A549 (cell line): ENCODE results near the gene PORCN. TPM values are rescaled to one million over a fixed set of nuclear protein-coding genes. Genes with fewer than 3 reads are reported as not detected.
"Not testable (repeated sequence)": the region's sequence is repeated elsewhere in the genome, so short reads cannot be mapped to it uniquely, and the experiment has no call there.

Experiments
- ATAC-seq, 2 experiments: fragments of 200-7000 bp in 1 of 2; fragments of >200 bp in 1 of 2; cut with Nextera tagmentation in 1 of 2; cut with Tn5 transposase in 1 of 2; 3 replicates each; pipeline versions ENCODE4 v1.8.0 to v1.9.1; 2018 to 2020; ENCODE audit warnings: mild to moderate bottlenecking in 1 of 2, moderate library complexity in 1 of 2
- CTCF ChIA-PET: fragments of 300-600 bp; sonication (Branson Sonifier 250); formaldehyde crosslinking; extraction: SDS; loops from one replicate; lab custom pipeline; 2021; ENCODE audit warnings: antibody characterized with exemption, inconsistent platforms; lab: Yijun Ruan, JAX
- POLR2A ChIA-PET: fragments of 350-600 bp; formaldehyde crosslinking; extraction: SDS; loops from one replicate; lab custom pipeline; 2021; ENCODE audit warnings: antibody characterized with exemption, inconsistent platforms; lab: Yijun Ruan, JAX
- DNase-seq, 2 experiments: peaks; one replicate each; pipeline versions ENCODE4 v3.0.0 to v3.0.0-alpha.2; 2011 to 2016; ENCODE audit warnings: low read depth in 1 of 2, low spot score in 1 of 2
- FAIRE-seq: peaks from 2 replicates; lab custom pipeline; 2011; peaks lifted over from hg19 to GRCh38; lab: Jason Lieb, UNC
- H3K27ac ChIP-seq, 2 experiments: fragments of >200 bp; sonication (Bioruptor Twin); formaldehyde crosslinking; 3 replicates each; pipeline ENCODE4 v1.5.1; 2016 to 2017
- H3K4me1 ChIP-seq: fragments of >200 bp; sonication (Bioruptor Twin); formaldehyde crosslinking; 3 replicates; pipeline ENCODE4 v1.6.1; 2016
- H3K4me2 ChIP-seq: fragments of >200 bp; sonication (Bioruptor Twin); formaldehyde crosslinking; 3 replicates; pipeline ENCODE4 v1.6.1; 2016
- H3K4me3 ChIP-seq: fragments of >200 bp; sonication (Bioruptor Twin); formaldehyde crosslinking; 3 replicates; pipeline ENCODE4 v1.5.1; 2016
- H3K9me3 ChIP-seq: fragments of >200 bp; sonication (Bioruptor Twin); formaldehyde crosslinking; 3 replicates; pipeline ENCODE4 v1.6.1; 2016
- EP300 ChIP-seq, 2 experiments: fragments of >200 bp; sonication (Bioruptor Twin); formaldehyde crosslinking; IDR thresholded peaks; 2 replicates in 1 of 2; 3 replicates in 1 of 2; pipeline ENCODE4 v1.6.1; 2016 to 2017
- HDAC2 ChIP-seq: fragments of 200-600 bp; sonication (generic); IDR thresholded peaks from 2 replicates; pipeline ENCODE4 v1.6.1; 2016
- HOXB5 ChIP-seq: fragments of 250-450 bp; sonication (Bioruptor Pico); IDR thresholded peaks from 2 replicates; pipeline ENCODE4 v1.5.0; 2020; ENCODE audit warnings: mild to moderate bottlenecking, moderate library complexity
- JUN ChIP-seq, 2 experiments: fragments of >200 bp; sonication (Bioruptor Twin); formaldehyde crosslinking; IDR thresholded peaks; 2 replicates in 1 of 2; 3 replicates in 1 of 2; pipeline ENCODE4 v1.6.1; 2016 to 2017
- NFE2L2 ChIP-seq: fragments of 150-350 bp; conservative IDR thresholded peaks from 2 replicates; pipeline ENCODE4 v1.6.1; 2014; ENCODE audit warnings: low read length
- POLR2AphosphoS2 ChIP-seq: conservative IDR thresholded peaks from 2 replicates; pipeline ENCODE4 v1.6.1; 2012; ENCODE audit warnings: low read length, improper control_type of control experiment, inconsistent platforms
- SREBF2 ChIP-seq: fragments of 450-650 bp; IDR thresholded peaks from 2 replicates; pipeline ENCODE4 v1.6.1; 2014; ENCODE audit warnings: mild to moderate bottlenecking, moderate library complexity
- TFCP2L1 ChIP-seq: fragments of 250-450 bp; sonication (Bioruptor Pico); IDR thresholded peaks from 2 replicates; pipeline ENCODE4 v1.5.0; 2021; ENCODE audit warnings: mild to moderate bottlenecking
- ZSCAN20 ChIP-seq: fragments of 250-450 bp; sonication (Bioruptor Pico); IDR thresholded peaks from 2 replicates; pipeline ENCODE4 v1.8.0; 2022; ENCODE audit warnings: mild to moderate bottlenecking, moderate library complexity
- WGBS: methylation state at CpG from one replicate; pipeline ENCODE4 v1.1.6; 2017; ENCODE audit errors: missing lambda C conversion rate; 5-methylcytosine and 5-hydroxymethylcytosine counted together
- polyA plus RNA-seq, 4 experiments: library from polyadenylated mRNA; depleted of rRNA in 3 of 4; stranded (reverse); fragments of >200 nt; fragmentation: RNase III in 1 of 4; extraction: RNeasy Plus Mini Kit Qiagen cat#74134 plus additional on column Dnase treatment in 1 of 4; gene quantifications; 2 replicates in 3 of 4; 3 replicates in 1 of 4; pipeline ENCODE4 v1.2.3, GENCODE V29; 2011 to 2017
- TF ChIP-seq, protein P1 (sequence below): IDR thresholded peaks from 2 replicates; pipeline ENCODE4 v1.6.1; 2012
- TF ChIP-seq, protein P2 (sequence below): fragments of 200-600 bp; sonication (generic); IDR thresholded peaks from 2 replicates; pipeline ENCODE4 v1.6.1; 2016; ENCODE audit warnings: antibody characterized with exemption, mild to moderate bottlenecking, moderate library complexity
- TF ChIP-seq, protein P3 (sequence below): fragments of >200 bp; sonication (Bioruptor Twin); formaldehyde crosslinking; IDR thresholded peaks from 3 replicates; pipeline ENCODE4 v1.6.1; 2016

PORCN gene
- polyA plus RNA-seq, 2 of the 4 experiments (the other 2 are of a cell fraction), result 9.4 to 18.6 TPM

DNA sequence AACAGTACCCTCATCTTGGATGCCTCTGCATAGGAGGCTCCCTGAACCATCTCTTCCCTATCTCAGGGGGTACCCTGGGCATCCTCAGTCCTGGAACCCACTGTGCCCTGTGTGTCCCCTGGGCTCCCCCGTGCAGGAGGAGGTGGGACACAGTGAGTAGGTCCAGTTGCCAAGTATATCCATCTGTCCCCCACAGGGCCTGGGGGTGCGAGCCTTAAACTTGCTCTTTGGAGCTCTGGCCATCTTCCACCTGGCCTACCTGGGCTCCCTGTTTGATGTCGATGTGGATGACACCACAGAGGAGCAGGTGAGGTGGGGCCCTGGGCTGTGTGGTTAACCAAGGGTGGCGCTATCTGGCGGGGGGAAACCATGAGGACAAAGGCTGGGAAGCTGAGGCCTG is 8.2 kb downstream of the PORCN start (continued):
- TF ChIP-seq NFE2L2, result no peak
- no peak for TF ChIP-seq SREBF2
- TF ChIP-seq HDAC2, result no peak

DNA sequence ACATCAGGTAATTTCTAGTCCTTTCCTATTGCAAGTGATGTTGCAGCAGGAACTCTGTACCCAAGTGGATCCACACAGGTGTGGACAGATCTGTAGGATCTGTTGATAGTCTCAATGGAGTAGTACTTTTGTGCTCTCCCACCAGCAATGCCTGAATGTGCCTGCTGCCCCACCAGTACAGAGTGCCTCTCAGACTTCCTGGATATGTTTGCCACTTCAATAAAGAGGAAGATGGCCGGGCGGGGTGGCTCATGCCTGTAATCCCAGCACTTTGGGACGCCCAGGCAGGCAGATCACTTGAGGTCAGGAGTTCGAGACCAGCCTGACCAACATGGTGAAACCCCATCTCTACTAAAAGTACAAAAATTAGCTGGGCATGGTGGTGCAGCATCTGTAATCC is 10.7 kb downstream of the PORCN start:
- ATAC-seq, H3K27ac ChIP-seq, FAIRE-seq, H3K4me1 ChIP-seq, POLR2A ChIA-PET, H3K4me2 ChIP-seq, CTCF ChIA-PET, H3K9me3 ChIP-seq, DNase-seq, H3K4me3 ChIP-seq: not testable (repeated sequence)
- 64% methylated on average over 3 of the region's 4 CpGs for WGBS

DNA sequence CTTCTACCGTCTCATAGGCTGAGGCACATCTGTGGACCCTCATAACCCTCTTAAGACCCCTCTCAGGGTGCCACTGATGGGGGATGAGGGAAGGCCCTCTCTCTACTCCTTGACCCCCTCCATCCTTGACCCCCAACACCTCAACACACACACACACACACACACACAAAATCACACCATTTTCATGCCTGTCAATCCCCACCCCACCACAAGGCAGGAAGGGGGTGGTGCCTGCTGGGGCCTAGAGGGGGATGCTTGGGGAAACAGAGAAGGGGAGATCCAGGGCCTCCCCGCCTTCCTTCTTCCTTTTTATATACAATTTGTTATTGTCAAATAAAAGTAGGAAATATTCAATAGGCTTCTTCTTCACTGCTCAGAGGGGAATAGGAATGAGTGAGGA is 11.7 kb downstream of the PORCN start:
- TF ChIP-seq ZSCAN20 (CRISPR knock-in tag) (no peak), JUN (IDR thresholded peaks at IDR 0.05) (no peak), HOXB5 (CRISPR knock-in tag) (no peak)
- TF ChIP-seq, protein P1, sequence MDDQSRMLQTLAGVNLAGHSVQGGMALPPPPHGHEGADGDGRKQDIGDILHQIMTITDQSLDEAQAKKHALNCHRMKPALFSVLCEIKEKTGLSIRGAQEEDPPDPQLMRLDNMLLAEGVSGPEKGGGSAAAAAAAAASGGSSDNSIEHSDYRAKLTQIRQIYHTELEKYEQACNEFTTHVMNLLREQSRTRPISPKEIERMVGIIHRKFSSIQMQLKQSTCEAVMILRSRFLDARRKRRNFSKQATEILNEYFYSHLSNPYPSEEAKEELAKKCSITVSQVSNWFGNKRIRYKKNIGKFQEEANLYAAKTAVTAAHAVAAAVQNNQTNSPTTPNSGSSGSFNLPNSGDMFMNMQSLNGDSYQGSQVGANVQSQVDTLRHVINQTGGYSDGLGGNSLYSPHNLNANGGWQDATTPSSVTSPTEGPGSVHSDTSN, result no peak
- TF ChIP-seq, protein P2, sequence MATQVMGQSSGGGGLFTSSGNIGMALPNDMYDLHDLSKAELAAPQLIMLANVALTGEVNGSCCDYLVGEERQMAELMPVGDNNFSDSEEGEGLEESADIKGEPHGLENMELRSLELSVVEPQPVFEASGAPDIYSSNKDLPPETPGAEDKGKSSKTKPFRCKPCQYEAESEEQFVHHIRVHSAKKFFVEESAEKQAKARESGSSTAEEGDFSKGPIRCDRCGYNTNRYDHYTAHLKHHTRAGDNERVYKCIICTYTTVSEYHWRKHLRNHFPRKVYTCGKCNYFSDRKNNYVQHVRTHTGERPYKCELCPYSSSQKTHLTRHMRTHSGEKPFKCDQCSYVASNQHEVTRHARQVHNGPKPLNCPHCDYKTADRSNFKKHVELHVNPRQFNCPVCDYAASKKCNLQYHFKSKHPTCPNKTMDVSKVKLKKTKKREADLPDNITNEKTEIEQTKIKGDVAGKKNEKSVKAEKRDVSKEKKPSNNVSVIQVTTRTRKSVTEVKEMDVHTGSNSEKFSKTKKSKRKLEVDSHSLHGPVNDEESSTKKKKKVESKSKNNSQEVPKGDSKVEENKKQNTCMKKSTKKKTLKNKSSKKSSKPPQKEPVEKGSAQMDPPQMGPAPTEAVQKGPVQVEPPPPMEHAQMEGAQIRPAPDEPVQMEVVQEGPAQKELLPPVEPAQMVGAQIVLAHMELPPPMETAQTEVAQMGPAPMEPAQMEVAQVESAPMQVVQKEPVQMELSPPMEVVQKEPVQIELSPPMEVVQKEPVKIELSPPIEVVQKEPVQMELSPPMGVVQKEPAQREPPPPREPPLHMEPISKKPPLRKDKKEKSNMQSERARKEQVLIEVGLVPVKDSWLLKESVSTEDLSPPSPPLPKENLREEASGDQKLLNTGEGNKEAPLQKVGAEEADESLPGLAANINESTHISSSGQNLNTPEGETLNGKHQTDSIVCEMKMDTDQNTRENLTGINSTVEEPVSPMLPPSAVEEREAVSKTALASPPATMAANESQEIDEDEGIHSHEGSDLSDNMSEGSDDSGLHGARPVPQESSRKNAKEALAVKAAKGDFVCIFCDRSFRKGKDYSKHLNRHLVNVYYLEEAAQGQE, result no peak
- TF ChIP-seq, all 56 proteins: peak for 0
- Histone ChIP-seq H3K27ac (no peak overlapping the region; a peak in 2 of 6 replicates), H3K9me3 (no peaks in the 10 kb centered on the region), H3K4me2 (no peak overlapping the region), H3K4me3 (no peak overlapping the region), H3K4me1 (0 out of 3 replicates have a peak, but pooled peaks cover 3% of the 10 kb centered on the region)
- CTCF ChIA-PET, result no interaction called here
- no peak for DNase-seq
- no peak for ATAC-seq
- WGBS, result 94% methylated on average over 2 of the region's 2 CpGs
- no peak for FAIRE-seq
- POLR2A ChIA-PET, result no interaction called here

DNA sequence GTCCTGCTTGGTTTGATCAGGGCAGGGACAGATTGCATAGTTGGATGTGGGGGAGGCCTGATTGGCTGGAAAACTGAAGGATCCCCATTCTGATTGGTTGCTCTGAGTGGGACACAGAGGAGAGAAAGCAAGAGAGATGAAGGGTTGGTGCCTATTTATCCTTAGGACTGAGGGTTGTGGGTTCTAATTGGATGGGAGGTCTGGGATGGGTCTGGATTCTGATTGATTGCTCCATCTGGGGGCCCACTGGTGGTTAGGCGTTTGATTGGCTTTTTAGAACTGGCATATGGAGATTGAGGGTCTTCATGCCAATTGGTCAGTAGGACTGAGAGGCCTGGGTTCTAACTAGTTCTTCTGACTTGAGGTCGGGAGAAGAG is 12.2 kb downstream of the PORCN start:
- H3K4me3 ChIP-seq, result peak overlapping the region; percentile 88
- WGBS, result 40% methylated on average over 2 of the region's 2 CpGs
- H3K4me2 ChIP-seq, result peak overlapping the region; percentile 79
- 0 out of 3 replicates have a peak, but pooled peaks cover 3% of the 10 kb centered on the region for H3K4me1 ChIP-seq
- ATAC-seq, result peak in 1 of 2 experiments; percentile 3; a peak in 3 of 6 replicates
- no peaks in the 10 kb centered on the region for H3K9me3 ChIP-seq
- DNase-seq, result no peak
- POLR2A ChIA-PET, result no interaction called here
- TF ChIP-seq POLR2AphosphoS2 (no peak), TFCP2L1 (CRISPR knock-in tag) (no peak), EP300 (IDR thresholded peaks at IDR 0.05) (no peak)
- TF ChIP-seq, protein P3, sequence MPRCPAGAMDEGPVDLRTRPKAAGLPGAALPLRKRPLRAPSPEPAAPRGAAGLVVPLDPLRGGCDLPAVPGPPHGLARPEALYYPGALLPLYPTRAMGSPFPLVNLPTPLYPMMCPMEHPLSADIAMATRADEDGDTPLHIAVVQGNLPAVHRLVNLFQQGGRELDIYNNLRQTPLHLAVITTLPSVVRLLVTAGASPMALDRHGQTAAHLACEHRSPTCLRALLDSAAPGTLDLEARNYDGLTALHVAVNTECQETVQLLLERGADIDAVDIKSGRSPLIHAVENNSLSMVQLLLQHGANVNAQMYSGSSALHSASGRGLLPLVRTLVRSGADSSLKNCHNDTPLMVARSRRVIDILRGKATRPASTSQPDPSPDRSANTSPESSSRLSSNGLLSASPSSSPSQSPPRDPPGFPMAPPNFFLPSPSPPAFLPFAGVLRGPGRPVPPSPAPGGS, result no peak
- CTCF ChIA-PET, result no interaction called here
- FAIRE-seq, result no peak
- H3K27ac ChIP-seq, result peak overlapping the region; percentile 85 to 89
